Measurements from ENCODE around the gene OSGIN1.

The OSGIN1 gene

DNA sequence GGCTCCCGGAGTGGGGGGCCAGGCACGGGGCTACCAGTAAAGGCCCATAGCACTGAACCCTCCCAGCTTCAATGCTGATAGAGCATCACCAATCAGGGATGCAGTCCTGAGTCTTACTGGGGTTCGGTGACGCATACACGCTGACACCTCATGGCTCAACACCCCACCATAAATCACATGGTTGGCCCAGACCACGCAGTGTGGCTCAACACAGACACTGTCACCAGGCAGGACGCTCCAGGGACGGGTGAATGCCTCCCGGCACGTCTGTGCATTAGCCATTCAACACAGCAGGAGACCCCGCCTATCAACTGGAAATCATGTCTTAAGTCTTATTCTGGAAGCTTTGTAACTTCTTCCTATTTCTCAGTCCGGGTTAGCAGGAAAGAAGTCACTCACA is 50.0 kb downstream of the OSGIN1 start:
- DNase-seq (ENCODE audit: low spot score), result no peak

DNA sequence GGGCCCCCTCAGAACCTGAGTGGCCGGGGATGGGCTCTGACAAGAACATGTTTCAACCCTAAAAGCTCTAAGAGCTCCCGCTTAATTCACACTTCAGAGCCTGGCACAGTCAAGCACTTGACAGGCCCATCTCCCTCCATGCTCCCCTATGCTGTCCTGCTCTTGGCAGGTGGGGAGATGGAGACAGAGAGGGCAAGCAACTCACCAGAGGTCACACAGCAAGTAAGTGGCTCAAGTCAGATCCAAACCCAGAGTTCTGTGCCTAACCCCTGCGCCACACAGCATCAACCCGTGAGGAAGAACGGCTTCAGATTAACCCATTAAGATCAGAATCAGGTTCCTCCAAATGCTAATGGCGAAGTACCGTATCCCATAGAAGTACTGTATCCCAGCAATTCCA is 51.4 kb downstream of the OSGIN1 start:
- DNase-seq (ENCODE audit: low spot score), result no peak

DNA sequence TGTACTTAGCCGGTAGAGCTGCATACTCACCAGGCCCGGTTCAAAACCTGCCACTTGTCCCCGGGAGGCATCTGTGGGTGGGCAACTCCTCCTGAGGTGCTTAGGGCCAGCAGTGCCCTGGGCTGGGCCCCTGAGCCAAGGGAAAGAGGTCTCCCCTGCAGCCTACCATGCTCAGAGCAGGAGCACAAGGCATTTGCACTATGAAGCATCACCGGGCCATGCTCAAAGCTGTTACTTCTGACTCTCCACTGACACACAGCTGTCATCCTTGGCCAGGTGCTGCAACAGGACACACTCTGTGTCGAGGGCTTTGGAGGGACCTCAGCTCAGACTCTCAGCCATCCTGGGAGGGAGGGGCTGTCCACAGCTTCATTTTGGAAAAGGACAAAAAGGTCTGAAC is 52.4 kb downstream of the OSGIN1 start:
- no peak for DNase-seq (ENCODE audit: low spot score)

DNA sequence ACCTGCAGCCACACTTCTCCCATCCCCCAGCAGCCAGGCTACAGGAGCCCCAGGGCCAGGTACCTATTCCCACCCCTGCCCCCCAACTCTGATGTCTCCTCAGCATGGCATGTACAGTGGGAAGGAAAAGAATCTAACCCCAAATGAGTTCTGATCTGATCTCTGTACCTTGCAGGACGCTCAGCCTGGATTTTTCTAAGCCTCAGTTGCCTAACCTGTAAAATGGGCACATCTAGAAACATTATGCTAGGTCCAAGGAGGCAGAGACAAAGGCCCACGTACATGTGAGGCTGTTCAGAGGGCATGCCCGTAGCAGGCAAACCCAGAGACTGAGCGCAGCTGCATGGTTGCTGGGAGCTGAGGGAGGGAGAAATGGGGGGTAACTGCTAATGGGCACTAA is 54.5 kb downstream of the OSGIN1 start:
- no peak for DNase-seq (ENCODE audit: low spot score)

DNA sequence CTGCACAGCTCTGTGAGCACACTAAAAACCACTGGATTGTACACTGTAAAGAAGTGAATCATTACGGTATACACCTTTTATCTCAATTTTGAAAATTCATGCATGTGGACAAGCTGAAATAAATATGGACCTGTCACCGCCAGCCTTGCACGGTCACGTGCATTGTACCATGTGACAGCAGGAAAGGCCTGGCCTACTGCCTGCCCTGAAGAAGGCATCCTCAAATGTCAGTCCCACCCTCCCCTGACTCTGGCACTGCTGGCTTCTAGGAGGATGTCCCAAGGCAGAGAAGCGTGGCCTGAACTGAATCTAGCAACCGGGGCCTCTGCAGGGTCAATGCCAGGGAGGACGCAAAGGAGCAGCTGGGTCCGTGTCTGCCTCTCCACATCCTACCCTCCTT is 54.9 kb downstream of the OSGIN1 start:
- no peak for DNase-seq (ENCODE audit: low spot score)

DNA sequence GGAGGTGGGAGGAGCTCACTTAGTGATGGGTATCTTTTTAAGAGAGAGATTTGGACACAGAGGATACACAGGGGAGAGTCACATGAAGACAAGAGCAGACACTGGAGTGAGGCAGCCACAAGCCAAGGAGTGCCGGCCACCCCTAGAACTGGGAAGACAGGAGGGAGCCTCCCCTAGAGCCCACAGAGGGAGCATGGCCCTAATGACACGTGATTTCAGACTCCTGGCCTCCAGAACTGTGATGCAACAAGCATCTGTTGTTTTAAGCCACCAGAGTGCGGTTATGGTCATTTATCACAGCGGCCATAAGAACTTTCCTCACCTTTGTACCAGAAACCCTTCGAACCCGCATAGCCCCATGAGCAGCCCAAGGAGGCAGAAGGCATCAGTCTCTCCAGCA is 56.2 kb downstream of the OSGIN1 start:
- no peak for DNase-seq (ENCODE audit: low spot score)

DNA sequence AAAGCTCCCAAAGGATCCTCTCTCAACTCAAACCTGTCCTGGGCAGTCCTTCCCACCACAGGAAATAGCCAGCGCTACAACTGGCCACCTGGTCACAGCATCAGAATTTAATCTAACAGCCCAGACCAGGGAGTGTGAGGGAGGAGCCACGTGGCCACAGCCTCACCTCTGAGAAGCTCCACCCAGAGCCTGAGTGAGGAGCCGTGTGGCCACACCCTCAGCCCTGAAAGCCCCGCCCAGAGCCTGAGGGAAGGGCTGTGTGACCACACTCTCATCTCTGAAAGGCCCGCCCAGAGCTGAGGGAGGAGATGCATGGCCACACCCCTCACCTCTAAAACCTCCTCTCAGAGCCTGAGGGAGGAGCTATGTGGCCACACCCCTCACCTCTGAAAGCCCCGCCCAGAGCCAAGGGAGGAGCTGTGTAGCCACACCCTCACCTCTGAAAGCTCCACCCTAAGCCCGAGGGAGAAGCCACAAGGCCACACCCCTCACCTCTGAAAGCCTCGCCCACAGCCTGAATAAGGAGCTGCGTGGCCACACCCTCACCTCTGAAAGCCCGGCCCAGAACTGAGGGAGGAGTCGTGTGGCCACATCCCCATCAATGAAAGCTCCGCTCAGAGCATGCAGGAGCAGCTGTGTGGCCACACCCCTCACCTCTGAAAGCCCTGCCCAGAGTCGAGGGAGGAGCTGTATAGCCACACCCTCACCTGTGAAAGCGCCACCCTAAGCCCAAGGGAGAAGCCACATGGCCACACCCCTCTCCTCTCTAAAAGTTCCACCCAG is 60.9 kb downstream of the OSGIN1 start:
- DNase-seq (ENCODE audit: low spot score), result peak; percentile 77

DNA sequence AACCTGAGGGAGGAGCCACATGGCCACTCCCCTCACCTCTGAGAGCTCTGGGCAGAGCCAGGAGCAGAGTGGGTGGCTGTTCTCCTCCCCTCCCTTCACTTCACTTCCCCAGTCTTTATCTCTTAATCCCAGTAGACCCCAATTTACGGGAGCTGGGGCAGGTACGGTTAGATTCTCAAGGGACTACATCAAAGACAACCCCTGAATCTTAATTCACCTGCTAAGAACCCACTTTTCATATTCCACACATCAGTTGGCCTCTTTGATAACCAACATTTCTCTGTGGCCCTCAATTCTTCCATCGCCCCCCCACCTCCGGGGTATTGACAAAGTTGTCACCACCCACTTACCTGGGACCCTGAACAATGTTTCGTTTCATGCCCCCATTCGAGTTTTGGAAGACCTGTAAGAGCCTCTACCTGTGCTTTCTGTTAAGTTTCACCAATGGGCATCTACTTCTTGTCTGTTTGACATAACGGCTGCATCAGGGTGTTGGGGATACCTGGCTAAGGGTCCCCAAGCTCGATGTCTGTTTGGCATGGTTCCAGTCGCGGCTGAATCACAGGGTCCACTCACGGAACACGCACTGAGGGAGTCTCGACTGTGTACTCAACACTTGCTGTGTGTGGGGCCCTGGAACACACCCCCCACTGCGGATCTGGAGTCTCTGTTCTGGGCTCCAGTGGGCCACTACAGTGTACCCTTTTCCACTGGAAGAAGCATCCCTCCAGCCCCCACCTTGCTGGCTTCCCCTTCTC is 61.7 kb downstream of the OSGIN1 start:
- no peak for DNase-seq (ENCODE audit: low spot score)

DNA sequence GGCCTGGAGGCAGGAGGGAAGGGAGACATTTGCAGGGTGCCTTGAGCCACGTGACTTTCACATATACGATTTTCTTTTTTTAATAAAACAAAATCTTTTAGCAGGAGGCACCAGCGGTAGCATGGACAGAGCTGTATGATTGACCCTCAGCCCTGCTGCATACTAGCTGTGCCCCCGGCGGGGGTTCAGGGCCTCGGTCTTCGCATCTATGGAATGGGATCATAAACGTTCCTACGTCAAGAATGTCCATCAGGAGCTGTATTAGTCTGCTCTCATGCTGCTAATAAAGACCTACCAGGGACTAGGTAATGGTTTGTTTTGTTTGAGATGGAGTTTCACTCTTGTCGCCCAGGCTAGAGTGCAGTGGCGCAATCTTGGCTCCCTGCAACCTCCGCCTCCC is 62.4 kb downstream of the OSGIN1 start:
- no peak for DNase-seq (ENCODE audit: low spot score)

Data from HuH-7 (cell line).